NB4 (cell line): Measurements from ENCODE around the gene PTEN.

ENCODE experiments used
- POLR2A ChIP-seq: IDR thresholded peaks from 2 replicates; pipeline ENCODE4 v1.6.1; 2011; ENCODE audit warnings: mild to moderate bottlenecking; ENCODE audit not compliant: insufficient read length; ENCODE audit errors: extremely low read depth
- TF ChIP-seq, protein P1 (sequence below): IDR thresholded peaks from one replicate; pipeline ENCODE4 v1.5.1; 2012; ENCODE audit warnings: low read depth, low read length

DNA sequence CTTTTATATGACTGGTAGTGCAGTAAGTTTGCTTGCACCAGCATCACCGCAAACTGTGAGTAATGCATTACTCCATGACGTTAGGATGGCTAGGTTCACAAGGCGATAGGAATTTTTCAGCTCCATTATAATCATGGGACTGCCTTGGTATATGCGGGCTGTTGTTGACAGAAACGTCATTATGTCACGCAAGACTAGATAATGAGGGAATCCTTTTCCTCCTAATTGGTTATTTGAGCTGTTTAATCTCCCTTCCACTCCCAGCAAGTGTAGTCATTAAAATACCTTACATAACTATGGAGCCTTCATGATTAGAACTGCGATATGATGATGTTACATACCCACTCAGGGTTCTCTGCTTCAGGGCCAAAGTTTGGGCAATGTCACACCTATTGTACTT lies 17.4 kb upstream of the PTEN start:
- TF ChIP-seq POLR2A = no peak
- TF ChIP-seq, protein P1, sequence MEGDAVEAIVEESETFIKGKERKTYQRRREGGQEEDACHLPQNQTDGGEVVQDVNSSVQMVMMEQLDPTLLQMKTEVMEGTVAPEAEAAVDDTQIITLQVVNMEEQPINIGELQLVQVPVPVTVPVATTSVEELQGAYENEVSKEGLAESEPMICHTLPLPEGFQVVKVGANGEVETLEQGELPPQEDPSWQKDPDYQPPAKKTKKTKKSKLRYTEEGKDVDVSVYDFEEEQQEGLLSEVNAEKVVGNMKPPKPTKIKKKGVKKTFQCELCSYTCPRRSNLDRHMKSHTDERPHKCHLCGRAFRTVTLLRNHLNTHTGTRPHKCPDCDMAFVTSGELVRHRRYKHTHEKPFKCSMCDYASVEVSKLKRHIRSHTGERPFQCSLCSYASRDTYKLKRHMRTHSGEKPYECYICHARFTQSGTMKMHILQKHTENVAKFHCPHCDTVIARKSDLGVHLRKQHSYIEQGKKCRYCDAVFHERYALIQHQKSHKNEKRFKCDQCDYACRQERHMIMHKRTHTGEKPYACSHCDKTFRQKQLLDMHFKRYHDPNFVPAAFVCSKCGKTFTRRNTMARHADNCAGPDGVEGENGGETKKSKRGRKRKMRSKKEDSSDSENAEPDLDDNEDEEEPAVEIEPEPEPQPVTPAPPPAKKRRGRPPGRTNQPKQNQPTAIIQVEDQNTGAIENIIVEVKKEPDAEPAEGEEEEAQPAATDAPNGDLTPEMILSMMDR = no peak
